ENCODE results near the gene MTHFD1L. TPM values are rescaled to one million over a fixed set of nuclear protein-coding genes. Genes with fewer than 3 reads are reported as not detected.

Gene MTHFD1L
- total RNA-seq, 2 donors from 2014 or later, result 13.0 to 19.1 TPM

- Histone ChIP-seq H3K27me3 (no peaks in the 10 kb centered on the region), H3K4me1 (peaks cover 21% of the 10 kb centered on the region), H3K27ac (peak overlapping the region; percentile 43 to 75 (median 50)), H3K36me3 (replicated peaks in 1 of 2; ENCODE audit: insufficient read depth in 1 of 2, low read depth in 2 of 2) (peaks cover 0 to 2% of the 10 kb centered on the region in 2 donors), H3K9me3 (no peaks in the 10 kb centered on the region), H3K4me3 (no peak overlapping the region)
- WGBS, 2 donors, result 37 to 50% methylated on average over 7 of the region's 7 CpGs
- peak in 3 of 4 donors; percentile 46 to 67 (median 46) for DNase-seq
- no peak for TF ChIP-seq CTCF (IDR thresholded peaks at IDR 0.05)
- TF ChIP-seq POLR2A (IDR thresholded peaks at IDR 0.05), result no peak
- peak; percentile 72 for ATAC-seq
- intact Hi-C loops (cut with DNase I), result no loop called here
Measured at GRCh38 chr6:151018911-151019782, 153.6 kb downstream of the MTHFD1L start.

GRCh38 chr6:151021896-151022295, 156.4 kb downstream of the MTHFD1L start:
- TF ChIP-seq POLR2A (IDR thresholded peaks at IDR 0.05) (no peak), CTCF (IDR thresholded peaks at IDR 0.05) (no peak)
- Histone ChIP-seq H3K4me3 (no peak overlapping the region), H3K9me3 (no peaks in the 10 kb centered on the region), H3K4me1 (peaks cover 30% of the 10 kb centered on the region), H3K27me3 (no peaks in the 10 kb centered on the region), H3K36me3 (replicated peaks in 1 of 2; ENCODE audit: insufficient read depth in 1 of 2, low read depth in 2 of 2) (no peaks in the 10 kb centered on the region), H3K27ac (no peak overlapping the region)
- intact Hi-C loops (cut with DNase I), result no loop called here
- WGBS, 2 donors, result 58 to 75% methylated on average over 4 of the region's 4 CpGs
- no peak for DNase-seq
- no peak for ATAC-seq

GRCh38 chr6:151022492-151022891, 157.0 kb downstream of the MTHFD1L start:
- WGBS, 2 donors, result 92 to 95% methylated on average over 3 of the region's 3 CpGs
- DNase-seq, result no peak
- H3K27me3 ChIP-seq, result no peaks in the 10 kb centered on the region
- no peak overlapping the region for H3K4me3 ChIP-seq
- no peaks in the 10 kb centered on the region for H3K36me3 ChIP-seq (replicated peaks in 1 of 2; ENCODE audit: insufficient read depth in 1 of 2, low read depth in 2 of 2)
- peaks cover 36% of the 10 kb centered on the region for H3K4me1 ChIP-seq
- ATAC-seq, result no peak
- no peak overlapping the region for H3K27ac ChIP-seq
- intact Hi-C loops (cut with DNase I), result no loop called here
- H3K9me3 ChIP-seq, result no peaks in the 10 kb centered on the region
- TF ChIP-seq POLR2A (IDR thresholded peaks at IDR 0.05), result no peak
- no peak for TF ChIP-seq CTCF (IDR thresholded peaks at IDR 0.05)

- TF ChIP-seq CTCF (IDR thresholded peaks at IDR 0.05) (no peak), POLR2A (IDR thresholded peaks at IDR 0.05) (no peak)
- H3K36me3 ChIP-seq (replicated peaks in 1 of 2; ENCODE audit: insufficient read depth in 1 of 2, low read depth in 2 of 2), result no peaks in the 10 kb centered on the region
- intact Hi-C loops (cut with DNase I), result no loop called here
- H3K27ac ChIP-seq, result no peak overlapping the region
- H3K4me1 ChIP-seq, result peaks cover 44% of the 10 kb centered on the region
- H3K9me3 ChIP-seq, result no peaks in the 10 kb centered on the region
- no peak for ATAC-seq
- 84 to 93% methylated on average over 4 to 5 of the region's 5 CpGs for WGBS, 2 donors
- no peak overlapping the region for H3K4me3 ChIP-seq
- H3K27me3 ChIP-seq, result no peaks in the 10 kb centered on the region
- DNase-seq, result no peak
Measured at GRCh38 chr6:151023342-151023741, 157.8 kb downstream of the MTHFD1L start.

Measured in body of pancreas (tissue), 4 donors.